Right lobe of liver (tissue), 6 donors: ENCODE results near the gene TBCE. TPM values are rescaled to one million over a fixed set of nuclear protein-coding genes. Genes with fewer than 3 reads are reported as not detected.

Experiments used
- ATAC-seq, 4 donors: fragments of 200-7000 bp; cut with Tn5 transposase; one replicate each; pipeline ENCODE4 v1.9.1; 2020; ENCODE audit warnings: mild to moderate bottlenecking in 4 of 4, moderate library complexity in 4 of 4
- DNase-seq, 3 donors: peaks; one replicate each; pipeline ENCODE4 v3.0.0-alpha.2; 2020
- H3K27ac ChIP-seq, 3 donors: fragments of 200-600 bp; one replicate each; pipeline ENCODE4 v1.8.0; 2022
- H3K27me3 ChIP-seq, 2 donors: fragments of 200-600 bp; one replicate each; pipeline ENCODE4 v1.8.0; 2022
- H3K36me3 ChIP-seq, 4 donors: fragments of 200-600 bp; sonication (generic) in 1 of 4; one replicate each; pipeline versions ENCODE4 v1.5.1 to v1.8.0; 2017 to 2022; ENCODE audit warnings: control low read depth in 1 of 4
- H3K4me1 ChIP-seq, 4 donors: fragments of 200-600 bp; sonication (generic) in 1 of 4; one replicate each; pipeline versions ENCODE4 v1.5.1 to v1.8.0; 2017 to 2022; ENCODE audit warnings: control low read depth in 1 of 4
- H3K4me3 ChIP-seq, 3 donors: fragments of 200-600 bp; one replicate each; pipeline ENCODE4 v1.8.0; 2022
- H3K9me3 ChIP-seq, 4 donors: fragments of 200-600 bp; sonication (generic) in 1 of 4; one replicate each; pipeline versions ENCODE4 v1.5.1 to v1.8.0; 2017 to 2022; ENCODE audit warnings: control low read depth in 1 of 4
- POLR2A ChIP-seq: fragments of 450-650 bp; IDR thresholded peaks from one replicate; pipeline ENCODE4 v1.6.1; 2017; ENCODE audit warnings: antibody characterized with exemption, mild to moderate bottlenecking
- WGBS: methylation state at CpG from one replicate; pipeline ENCODE4 v1.1.6; 2018; ENCODE audit warnings: low coverage, low lambda C conversion rate; ENCODE audit not compliant: insufficient coverage; ENCODE audit errors: missing lambda C conversion rate; 5-methylcytosine and 5-hydroxymethylcytosine counted together
- intact Hi-C, 2 donors: fragments of 100-400 bp; cut with DNase I; formaldehyde crosslinking; loops; one replicate each; pipeline versions ENCODE4 v1.11.2 to v1.14.1; 2022
- small RNA-seq, 2 experiments: library from RNA; depleted of rRNA; stranded (forward); fragments of <200 nt; gene quantifications; one replicate each; pipeline ENCODE3, GENCODE V24; 2016
- total RNA-seq, 6 experiments: library from RNA; depleted of rRNA in 2 of 6; stranded (reverse); fragments of >200 nt in 2 of 6; fragmentation: NEBNext Ultra II Directional in 3 of 6; extraction: Animal tissue kit (Norgen Biotek cat#: 25700) in 3 of 6; gene quantifications; one replicate each; pipeline versions ENCODE4 v1.1.0 to v1.2.4, GENCODE V29; 2016 to 2023
- TF ChIP-seq, protein P1 (sequence below), 4 donors: fragments of 200-600 bp in 3 of 4; fragments of 450-650 bp in 1 of 4; IDR thresholded peaks; one replicate each; pipeline versions ENCODE4 v1.5.1 to v1.8.0; 2016 to 2022; ENCODE audit warnings: antibody characterized with exemption in 4 of 4, mild to moderate bottlenecking in 2 of 4
- donor health status: DM: no; HTN: yes; CAD: no.
- donor health status: DM: no; HTN: no; CAD: no.
- donor health status: DM: no; HTN: no; CAD: no.
- donor health status: DM: no; HTN: yes; CAD: no.
- donor health status: DM: no; HTN: yes; CAD: no.

Gene TBCE
- total RNA-seq, 6 experiments from 2014 or later = 11.2 to 16.6 (median 13.3) TPM

GRCh38 chr1:235500971-235501540 lies 133.8 kb downstream of the TBCE start:
- H3K4me1 ChIP-seq = peaks cover 0 to 12% (median 5%) of the 10 kb centered on the region in 4 donors
- no peak for ATAC-seq
- DNase-seq = no peak
- intact Hi-C loops = no loop called here
- no peaks in the 10 kb centered on the region for H3K36me3 ChIP-seq
- H3K4me3 ChIP-seq = no peak overlapping the region
- no peaks in the 10 kb centered on the region for H3K27me3 ChIP-seq
- no peaks in the 10 kb centered on the region for H3K9me3 ChIP-seq
- H3K27ac ChIP-seq = no peak overlapping the region
- 90% methylated on average over 5 of the region's 5 CpGs for WGBS
- TF ChIP-seq POLR2A = no peak
- TF ChIP-seq, protein P1, sequence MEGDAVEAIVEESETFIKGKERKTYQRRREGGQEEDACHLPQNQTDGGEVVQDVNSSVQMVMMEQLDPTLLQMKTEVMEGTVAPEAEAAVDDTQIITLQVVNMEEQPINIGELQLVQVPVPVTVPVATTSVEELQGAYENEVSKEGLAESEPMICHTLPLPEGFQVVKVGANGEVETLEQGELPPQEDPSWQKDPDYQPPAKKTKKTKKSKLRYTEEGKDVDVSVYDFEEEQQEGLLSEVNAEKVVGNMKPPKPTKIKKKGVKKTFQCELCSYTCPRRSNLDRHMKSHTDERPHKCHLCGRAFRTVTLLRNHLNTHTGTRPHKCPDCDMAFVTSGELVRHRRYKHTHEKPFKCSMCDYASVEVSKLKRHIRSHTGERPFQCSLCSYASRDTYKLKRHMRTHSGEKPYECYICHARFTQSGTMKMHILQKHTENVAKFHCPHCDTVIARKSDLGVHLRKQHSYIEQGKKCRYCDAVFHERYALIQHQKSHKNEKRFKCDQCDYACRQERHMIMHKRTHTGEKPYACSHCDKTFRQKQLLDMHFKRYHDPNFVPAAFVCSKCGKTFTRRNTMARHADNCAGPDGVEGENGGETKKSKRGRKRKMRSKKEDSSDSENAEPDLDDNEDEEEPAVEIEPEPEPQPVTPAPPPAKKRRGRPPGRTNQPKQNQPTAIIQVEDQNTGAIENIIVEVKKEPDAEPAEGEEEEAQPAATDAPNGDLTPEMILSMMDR (IDR thresholded peaks at IDR 0.05) = no peak

Small RNA genes within 50 kb of the gene (small RNA-seq; reads per million reads assigned to genes)
- gene AL391994.1 (0 reads per million in 2 experiments), gene RPS21P1 (0 reads per million in 2 experiments)

Other genes starting within 250 kb of the TBCE start
- gene TOMM20, start 238.6 kb upstream of the TBCE start, total RNA-seq = 10 to 100 TPM; 33.0 to 59.2 (median 42.7) TPM
- gene RBM34, start 206.2 kb upstream of the TBCE start, total RNA-seq = 10 to 100 TPM; 16.6 to 37.7 (median 24.7) TPM
- gene ARID4B, start 39.2 kb upstream of the TBCE start, total RNA-seq = 10 to 100 TPM in 4 of 6 experiments, 1 to 10 TPM in 2; 8.0 to 16.2 (median 11.4) TPM
- gene GGPS1, start 38.9 kb upstream of the TBCE start, total RNA-seq = 10 to 100 TPM in 4 of 6 experiments, 1 to 10 TPM in 2; 7.8 to 12.1 (median 10.6) TPM
- 10 to 100 TPM in 3 of 6 experiments, 1 to 10 TPM in 3; 7.0 to 15.5 (median 9.1) TPM for gene B3GALNT2, start 137.0 kb downstream of the TBCE start, total RNA-seq